Measurements from ENCODE around the gene C2CD4C. TPM values are rescaled to one million over a fixed set of nuclear protein-coding genes. Genes with fewer than 3 reads are reported as not detected.
A peak's percentile ranks its signal among the peaks of the same experiment; 100 is the strongest.

Gene C2CD4C
- total RNA-seq, 1 donor from 2014 or later: 7.8 TPM

- Mint-ChIP-seq H3K9me3 (no peaks in the 10 kb centered on the region), H3K4me3 (peak overlapping the region; percentile 82), H3K27me3 (ENCODE audit: low read depth) (peaks cover 13% of the 10 kb centered on the region), H3K4me1 (peaks cover 10% of the 10 kb centered on the region), H3K36me3 (no peaks in the 10 kb centered on the region), H3K27ac (peak overlapping the region; percentile 30)
- no peak for TF ChIP-seq CTCF (IDR thresholded peaks at IDR 0.05; ENCODE audit: unreplicated experiment)
- no peak for DNase-seq (ENCODE audit: low spot score in 2 of 2, unreplicated experiment in 2 of 2)
These were observed 732 bp upstream of the C2CD4C start for GRCh38 chr19:409516-410242.

GRCh38 chr19:408441-408901 is 476 bp downstream of the C2CD4C start:
- H3K36me3 Mint-ChIP-seq: no peaks in the 10 kb centered on the region
- peaks cover 13% of the 10 kb centered on the region for H3K27me3 Mint-ChIP-seq (ENCODE audit: low read depth)
- H3K4me3 Mint-ChIP-seq: peak overlapping the region; percentile 55
- no peaks in the 10 kb centered on the region for H3K9me3 Mint-ChIP-seq
- no peak overlapping the region for H3K27ac Mint-ChIP-seq
- peak in 1 of 2 experiments; percentile 56 for DNase-seq (ENCODE audit: low spot score in 2 of 2, unreplicated experiment in 2 of 2)
- H3K4me1 Mint-ChIP-seq: peaks cover 10% of the 10 kb centered on the region
- no peak for TF ChIP-seq CTCF (IDR thresholded peaks at IDR 0.05; ENCODE audit: unreplicated experiment)

- Mint-ChIP-seq H3K27ac (no peak overlapping the region), H3K4me3 (peak overlapping the region; percentile 28), H3K9me3 (no peaks in the 10 kb centered on the region), H3K36me3 (no peaks in the 10 kb centered on the region), H3K4me1 (peaks cover 10% of the 10 kb centered on the region), H3K27me3 (ENCODE audit: low read depth) (peaks cover 13% of the 10 kb centered on the region)
- TF ChIP-seq CTCF (IDR thresholded peaks at IDR 0.05; ENCODE audit: unreplicated experiment): no peak
- peak in 1 of 2 experiments; percentile 36 for DNase-seq (ENCODE audit: low spot score in 2 of 2, unreplicated experiment in 2 of 2)
These were observed 1.2 kb downstream of the C2CD4C start for GRCh38 chr19:407511-408440.

- H3K9me3 Mint-ChIP-seq: no peaks in the 10 kb centered on the region
- TF ChIP-seq CTCF (IDR thresholded peaks at IDR 0.05; ENCODE audit: unreplicated experiment): no peak
- H3K4me1 Mint-ChIP-seq: peaks cover 6% of the 10 kb centered on the region
- peaks cover 13% of the 10 kb centered on the region for H3K27me3 Mint-ChIP-seq (ENCODE audit: low read depth)
- DNase-seq (ENCODE audit: low spot score in 2 of 2, unreplicated experiment in 2 of 2): peak in 1 of 2 experiments; percentile 28
- no peaks in the 10 kb centered on the region for H3K36me3 Mint-ChIP-seq
- H3K27ac Mint-ChIP-seq: no peak overlapping the region
- H3K4me3 Mint-ChIP-seq: no peak overlapping the region
These were observed 1.9 kb downstream of the C2CD4C start for GRCh38 chr19:406971-407510.

- Mint-ChIP-seq H3K9me3 (no peaks in the 10 kb centered on the region), H3K36me3 (no peaks in the 10 kb centered on the region), H3K27me3 (ENCODE audit: low read depth) (peaks cover 13% of the 10 kb centered on the region), H3K27ac (no peak overlapping the region), H3K4me1 (peaks cover 6% of the 10 kb centered on the region), H3K4me3 (peak overlapping the region; percentile 42)
- TF ChIP-seq CTCF (IDR thresholded peaks at IDR 0.05; ENCODE audit: unreplicated experiment): no peak
- peak in 1 of 2 experiments; percentile 38 for DNase-seq (ENCODE audit: low spot score in 2 of 2, unreplicated experiment in 2 of 2)
These were observed 2.7 kb downstream of the C2CD4C start for GRCh38 chr19:406135-406781.
